Upper lobe of left lung (tissue), 4 donors: ENCODE data around the gene UIMC1.

Experiments
- POLR2A ChIP-seq, 4 donors: fragments of 450-650 bp; IDR thresholded peaks; one replicate each; pipeline ENCODE4 v1.5.1; 2016 to 2017; ENCODE audit warnings: antibody characterized with exemption in 4 of 4, mild to moderate bottlenecking in 2 of 4
- TF ChIP-seq, protein P1 (sequence below), 6 experiments: fragments of 450-650 bp in 4 of 6; fragments of 200-600 bp in 2 of 6; sonication (generic) in 2 of 6; IDR thresholded peaks; one replicate each; pipeline ENCODE4 v1.5.1; 2016 to 2019; ENCODE audit warnings: antibody characterized with exemption in 6 of 6

DNA sequence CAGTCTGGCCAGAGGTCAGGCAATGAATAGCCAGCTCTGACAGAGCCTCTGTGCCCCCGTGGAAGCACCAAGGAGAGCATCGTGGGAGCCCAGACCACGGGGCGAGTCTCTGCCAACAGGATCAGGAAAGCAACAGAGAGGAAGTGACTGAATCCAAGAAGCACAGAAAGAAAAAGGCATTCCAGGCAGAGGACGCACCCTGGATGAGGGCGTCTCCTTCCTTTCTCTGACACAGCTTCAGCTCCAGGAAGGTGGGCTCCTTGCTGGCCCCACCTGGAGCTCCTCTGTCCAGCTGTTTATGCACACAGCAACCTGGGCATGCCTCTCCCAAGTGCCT is 124.0 kb downstream of the UIMC1 start:
- TF ChIP-seq, protein P1, sequence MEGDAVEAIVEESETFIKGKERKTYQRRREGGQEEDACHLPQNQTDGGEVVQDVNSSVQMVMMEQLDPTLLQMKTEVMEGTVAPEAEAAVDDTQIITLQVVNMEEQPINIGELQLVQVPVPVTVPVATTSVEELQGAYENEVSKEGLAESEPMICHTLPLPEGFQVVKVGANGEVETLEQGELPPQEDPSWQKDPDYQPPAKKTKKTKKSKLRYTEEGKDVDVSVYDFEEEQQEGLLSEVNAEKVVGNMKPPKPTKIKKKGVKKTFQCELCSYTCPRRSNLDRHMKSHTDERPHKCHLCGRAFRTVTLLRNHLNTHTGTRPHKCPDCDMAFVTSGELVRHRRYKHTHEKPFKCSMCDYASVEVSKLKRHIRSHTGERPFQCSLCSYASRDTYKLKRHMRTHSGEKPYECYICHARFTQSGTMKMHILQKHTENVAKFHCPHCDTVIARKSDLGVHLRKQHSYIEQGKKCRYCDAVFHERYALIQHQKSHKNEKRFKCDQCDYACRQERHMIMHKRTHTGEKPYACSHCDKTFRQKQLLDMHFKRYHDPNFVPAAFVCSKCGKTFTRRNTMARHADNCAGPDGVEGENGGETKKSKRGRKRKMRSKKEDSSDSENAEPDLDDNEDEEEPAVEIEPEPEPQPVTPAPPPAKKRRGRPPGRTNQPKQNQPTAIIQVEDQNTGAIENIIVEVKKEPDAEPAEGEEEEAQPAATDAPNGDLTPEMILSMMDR (IDR thresholded peaks at IDR 0.05): no peak
- TF ChIP-seq POLR2A (IDR thresholded peaks at IDR 0.05): no peak
